A673 (cell line): ENCODE measurements around the gene TRPC4AP.

Source experiments
- CTCF ChIP-seq: fragments of 300-800, 200-600 bp; sonication (generic); conservative IDR thresholded peaks from 2 replicates; pipeline ENCODE4 v1.5.1; 2017; ENCODE audit warnings: low read depth, mild to moderate bottlenecking, antibody characterized with exemption, low read length, moderate library complexity, mixed read lengths
- EZH2 ChIP-seq: fragments of 200-600 bp; sonication (generic); IDR thresholded peaks from 2 replicates; pipeline ENCODE4 v1.6.1; 2017; ENCODE audit warnings: borderline replicate concordance, low read depth, mild to moderate bottlenecking, mixed read lengths, antibody characterized with exemption, low read length; ENCODE audit not compliant: poor library complexity, severe bottlenecking

- no peak for TF ChIP-seq CTCF
- no peak for TF ChIP-seq EZH2
Measured at GRCh38 chr20:35121186-35121585, 28.6 kb upstream of the TRPC4AP start.
